ENCODE measurements around the gene RAB40C.

The RAB40C gene

GRCh38 chr16:648781-649589 is 59.1 kb downstream of the RAB40C start, which contains the start of gene WDR90:
Gene WDR90 (plus strand): TSS chr16:649365. CDS start chr16:649417, 52 bp downstream.
- DNase-seq = peak; percentile 90

DNA sequence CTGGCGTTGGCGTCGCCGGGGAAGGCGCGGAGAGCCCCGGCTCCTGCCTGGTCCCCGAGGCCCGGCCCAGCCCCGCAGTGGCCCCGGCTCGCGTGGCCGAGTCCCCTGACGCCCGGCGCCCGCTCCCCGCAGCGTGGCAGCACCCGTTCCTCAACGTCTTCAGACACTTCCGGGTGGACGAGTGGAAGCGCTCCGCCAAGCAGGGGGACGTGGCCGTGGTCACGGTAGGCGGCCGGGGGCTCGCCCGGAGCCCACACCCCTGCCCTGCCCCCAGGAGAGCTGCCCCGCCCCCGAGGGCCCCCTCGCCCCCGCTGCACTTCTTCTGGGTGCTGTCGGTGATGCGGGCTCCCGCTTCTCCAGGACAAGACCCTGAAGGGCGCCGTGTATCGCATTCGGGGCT is 59.8 kb downstream of the RAB40C start:
- no peak for DNase-seq

- DNase-seq = no peak
Measured at GRCh38 chr16:651844-652243, 62.0 kb downstream of the RAB40C start.

GRCh38 chr16:652454-653305 is 62.8 kb downstream of the RAB40C start:
- no peak for DNase-seq

GRCh38 chr16:654034-654433 is 64.2 kb downstream of the RAB40C start:
- no peak for DNase-seq

GRCh38 chr16:657487-657886 is 67.6 kb downstream of the RAB40C start:
- no peak for DNase-seq

DNA sequence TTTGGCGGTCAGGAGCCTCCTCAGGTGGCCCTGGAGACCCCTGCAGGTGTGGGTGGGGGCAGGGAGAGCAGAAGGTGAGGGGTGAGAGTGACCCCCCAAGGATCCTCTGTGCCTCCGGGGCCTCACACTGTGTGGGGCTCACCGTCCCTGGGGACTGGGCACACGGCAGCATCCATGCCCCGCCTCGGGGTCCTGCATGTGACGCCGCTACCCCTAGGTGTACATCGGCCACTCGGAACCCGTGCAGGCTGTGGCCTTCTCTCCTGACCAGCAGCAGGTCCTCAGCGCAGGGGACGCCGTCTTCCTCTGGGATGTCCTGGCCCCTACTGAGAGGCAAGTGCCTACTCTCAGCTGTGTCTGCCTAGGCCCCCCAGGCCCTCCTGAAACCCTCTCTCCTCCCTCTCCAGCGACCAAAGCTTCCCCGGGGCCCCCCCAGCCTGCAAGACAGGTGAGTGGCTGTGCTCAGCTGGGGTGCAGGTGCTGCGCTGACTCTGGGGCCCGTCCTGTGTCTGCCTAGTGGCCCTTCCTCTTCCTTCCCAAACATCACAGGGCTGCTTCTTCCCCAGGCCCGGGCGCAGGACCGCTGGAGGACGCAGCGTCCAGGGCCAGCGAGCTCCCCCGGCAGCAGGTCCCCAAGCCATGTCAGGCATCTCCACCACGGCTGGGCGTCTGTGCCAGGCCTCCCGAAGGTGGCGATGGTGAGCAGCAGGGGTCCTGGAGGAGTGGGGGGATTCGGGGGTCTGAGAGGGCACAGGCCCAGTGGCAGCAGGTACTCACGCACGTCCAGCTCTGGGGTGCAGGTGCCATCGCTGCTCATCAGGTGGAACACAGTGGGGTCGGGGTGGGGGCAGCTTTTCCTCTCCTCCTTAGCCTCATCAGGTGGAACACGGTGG is 69.1 kb downstream of the RAB40C start:
- DNase-seq = no peak

DNA sequence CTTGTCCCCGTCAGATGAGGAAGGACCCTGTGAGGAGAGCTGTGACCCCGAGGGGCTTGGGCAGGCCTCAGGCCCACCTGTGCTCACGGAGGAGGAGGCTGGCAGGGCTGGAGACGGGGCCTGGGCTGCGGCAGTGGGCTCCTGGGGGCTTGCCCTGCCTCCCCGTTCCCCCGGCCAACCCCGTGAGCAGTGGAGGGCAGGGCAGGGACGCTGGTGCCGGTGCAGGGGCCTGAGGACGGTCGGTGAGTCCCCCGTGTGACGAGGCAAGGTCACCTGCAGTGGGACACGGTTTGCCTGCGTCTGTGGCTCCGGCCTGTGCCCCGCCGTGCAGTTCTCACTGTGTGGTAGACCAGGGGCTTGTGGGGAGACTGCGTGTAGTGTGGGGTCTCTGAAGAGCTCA is 69.8 kb downstream of the RAB40C start:
- no peak for DNase-seq

GRCh38 chr16:660132-660458 is 70.2 kb downstream of the RAB40C start:
- no peak for DNase-seq

GRCh38 chr16:660459-661183 is 70.8 kb downstream of the RAB40C start:
- DNase-seq = peak; percentile 61

DNA sequence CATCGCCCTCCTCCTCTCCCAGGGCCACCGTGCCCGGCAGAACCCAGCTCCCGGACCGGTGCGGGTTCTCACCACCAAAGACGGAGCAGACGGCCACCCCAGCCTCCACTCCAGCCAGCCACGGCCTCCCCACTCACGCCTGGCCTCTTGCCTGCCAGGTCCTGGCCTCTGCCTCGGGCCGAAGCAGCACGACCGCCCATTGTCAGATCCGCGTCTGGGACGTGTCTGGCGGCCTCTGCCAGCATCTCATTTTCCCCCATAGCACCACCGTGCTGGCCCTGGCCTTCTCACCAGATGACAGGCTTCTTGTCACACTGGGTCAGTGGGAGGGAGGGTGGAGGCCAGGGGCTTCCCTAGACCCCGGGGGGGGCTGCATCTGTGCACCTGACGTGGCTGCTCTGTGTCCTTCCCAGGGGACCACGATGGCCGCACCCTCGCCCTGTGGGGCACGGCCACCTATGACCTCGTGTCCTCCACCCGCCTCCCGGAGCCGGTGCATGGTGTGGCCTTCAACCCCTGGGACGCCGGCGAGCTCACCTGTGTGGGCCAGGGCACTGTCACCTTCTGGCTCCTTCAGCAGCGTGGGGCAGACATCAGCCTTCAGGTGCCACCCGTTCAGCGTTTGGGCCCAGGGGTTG is 71.4 kb downstream of the RAB40C start:
- no peak for DNase-seq

- DNase-seq = no peak
Measured at GRCh38 chr16:662095-662494, 72.2 kb downstream of the RAB40C start.

GRCh38 chr16:662597-662996 is 72.7 kb downstream of the RAB40C start:
- DNase-seq = no peak

DNA sequence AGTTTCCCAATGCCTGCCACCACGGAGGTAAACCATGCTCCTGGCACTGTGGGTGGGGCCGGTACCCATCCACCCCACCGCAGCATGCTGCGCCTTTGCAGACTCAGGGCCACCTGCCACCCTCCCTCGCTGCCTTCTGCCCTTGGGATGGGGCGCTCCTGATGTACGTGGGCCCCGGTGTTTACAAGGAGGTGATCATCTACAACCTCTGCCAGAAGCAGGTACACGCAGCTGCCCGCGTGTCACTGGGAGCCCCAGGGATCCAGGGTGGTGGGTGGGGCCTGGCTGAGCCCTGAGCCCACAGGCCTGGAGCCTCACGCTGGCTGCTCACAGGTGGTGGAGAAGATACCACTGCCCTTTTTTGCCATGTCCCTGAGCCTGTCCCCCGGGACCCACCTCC is 76.7 kb downstream of the RAB40C start:
- DNase-seq = no peak

- DNase-seq = no peak
Measured at GRCh38 chr16:667113-667779, 77.4 kb downstream of the RAB40C start.

- DNase-seq = peak; percentile 85
Measured at GRCh38 chr16:667780-668518, 78.1 kb downstream of the RAB40C start, which contains the start of gene RHOT2. Gene RHOT2 (plus strand): TSS chr16:668132. CDS start chr16:668200, 68 bp downstream.

GRCh38 chr16:668519-669171 is 78.8 kb downstream of the RAB40C start:
- DNase-seq = no peak

DNA sequence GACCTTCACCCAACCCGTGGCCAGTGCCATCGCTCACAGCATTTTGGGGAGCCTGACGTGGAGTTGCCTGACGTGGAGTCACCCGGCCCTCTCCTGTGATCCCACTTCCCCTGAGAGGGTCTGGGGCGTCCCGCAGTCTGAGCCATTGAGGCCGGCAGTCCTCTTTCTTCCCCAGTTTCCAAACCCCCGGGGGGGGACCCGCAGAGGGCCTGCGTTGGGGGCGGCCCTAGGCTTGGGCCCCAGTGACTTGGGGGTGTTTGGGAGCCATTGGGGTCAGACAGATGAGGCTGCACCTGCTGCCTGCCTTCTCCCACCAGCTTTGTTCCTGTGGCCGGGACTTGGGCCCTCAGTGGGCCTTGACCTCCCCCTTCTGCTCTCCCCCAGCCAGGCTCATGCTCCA is 79.8 kb downstream of the RAB40C start:
- no peak for DNase-seq

DNA sequence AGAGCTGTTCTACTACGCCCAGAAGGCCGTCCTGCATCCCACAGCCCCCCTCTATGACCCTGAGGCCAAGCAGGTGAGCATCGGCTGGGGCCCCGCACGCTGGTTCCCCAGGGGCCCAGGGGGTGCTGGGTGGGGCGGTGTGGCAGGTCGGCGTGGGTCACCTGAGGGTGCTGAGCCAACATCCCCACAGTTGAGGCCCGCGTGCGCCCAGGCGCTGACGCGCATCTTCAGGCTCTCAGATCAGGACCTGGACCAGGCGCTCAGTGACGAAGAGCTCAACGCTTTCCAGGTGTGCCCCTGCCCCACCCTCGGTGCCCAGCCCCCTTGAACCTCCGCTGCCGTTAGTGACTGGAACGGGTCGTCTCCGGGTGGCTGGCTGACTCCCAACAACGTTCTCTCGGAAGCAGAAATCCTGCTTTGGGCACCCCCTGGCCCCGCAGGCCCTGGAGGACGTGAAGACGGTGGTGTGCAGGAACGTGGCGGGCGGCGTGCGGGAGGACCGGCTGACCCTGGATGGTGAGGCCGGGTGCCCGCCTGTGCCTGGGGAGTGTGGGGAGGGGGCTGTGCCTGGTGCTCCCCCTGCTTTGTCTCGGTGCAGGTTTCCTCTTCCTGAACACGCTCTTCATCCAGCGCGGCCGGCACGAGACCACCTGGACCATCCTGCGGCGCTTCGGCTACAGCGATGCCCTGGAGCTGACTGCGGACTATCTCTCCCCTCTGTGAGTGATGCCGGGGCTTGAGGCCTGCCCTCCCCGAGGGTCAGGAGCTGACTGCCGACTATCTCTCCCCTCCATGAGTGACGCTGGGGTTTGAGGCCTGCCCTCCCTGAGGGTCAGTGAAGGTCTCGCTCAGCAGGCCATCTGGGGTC is 80.9 kb downstream of the RAB40C start:
- DNase-seq = no peak

All from T-helper 9 cell (primary cell).